Fibroblast of gingiva (primary cell): ENCODE results near the gene CARD10.

Source experiments
- DNase-seq: peaks from one replicate; pipeline ENCODE4 v3.0.0-alpha.2; 2011; ENCODE audit warnings: low read depth

The CARD10 gene

DNA sequence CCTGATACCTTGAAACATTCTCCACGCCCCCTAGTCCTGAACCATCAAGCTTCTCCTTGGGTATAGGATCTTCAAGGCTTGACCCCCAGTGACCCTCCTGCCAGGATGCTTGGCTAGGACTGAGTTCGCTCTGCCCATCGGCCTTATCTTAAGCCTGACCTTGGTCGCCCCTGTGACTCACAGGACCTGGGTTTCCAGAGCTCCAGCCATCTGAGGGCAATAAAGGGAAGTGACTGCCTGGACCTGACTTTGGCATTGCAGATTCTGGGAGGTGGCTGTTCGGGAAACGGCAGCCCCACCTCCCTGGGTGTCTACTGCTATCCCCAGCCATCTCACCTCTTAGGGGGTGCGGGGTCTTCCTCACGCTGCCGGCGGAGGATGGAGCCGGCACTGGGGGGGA is 15.4 kb downstream of the CARD10 start:
- DNase-seq = no peak

DNA sequence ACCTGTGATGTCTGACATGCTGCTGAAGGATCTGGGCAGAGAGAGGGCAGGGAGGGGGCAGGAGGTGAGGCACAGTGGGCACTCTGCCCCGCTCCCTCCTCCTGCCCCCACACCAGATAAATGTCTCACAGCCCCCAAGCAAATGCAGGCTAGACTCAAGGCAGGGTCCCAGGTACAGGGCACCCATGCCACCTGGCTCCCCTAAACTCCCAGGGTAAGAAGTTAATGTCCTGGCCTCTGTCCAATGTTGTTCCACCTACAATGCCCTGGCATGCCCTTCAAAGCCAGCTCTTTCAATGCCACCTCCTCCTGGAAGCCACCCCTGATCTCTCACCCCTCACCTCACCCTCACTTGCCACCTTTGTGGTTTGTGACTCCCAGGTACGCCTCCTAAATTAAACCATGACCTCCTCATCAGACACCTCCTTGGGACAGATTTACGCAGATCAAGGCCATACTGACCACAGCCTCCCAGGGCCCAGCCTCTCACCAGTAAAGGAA is 16.0 kb downstream of the CARD10 start:
- DNase-seq = no peak

DNA sequence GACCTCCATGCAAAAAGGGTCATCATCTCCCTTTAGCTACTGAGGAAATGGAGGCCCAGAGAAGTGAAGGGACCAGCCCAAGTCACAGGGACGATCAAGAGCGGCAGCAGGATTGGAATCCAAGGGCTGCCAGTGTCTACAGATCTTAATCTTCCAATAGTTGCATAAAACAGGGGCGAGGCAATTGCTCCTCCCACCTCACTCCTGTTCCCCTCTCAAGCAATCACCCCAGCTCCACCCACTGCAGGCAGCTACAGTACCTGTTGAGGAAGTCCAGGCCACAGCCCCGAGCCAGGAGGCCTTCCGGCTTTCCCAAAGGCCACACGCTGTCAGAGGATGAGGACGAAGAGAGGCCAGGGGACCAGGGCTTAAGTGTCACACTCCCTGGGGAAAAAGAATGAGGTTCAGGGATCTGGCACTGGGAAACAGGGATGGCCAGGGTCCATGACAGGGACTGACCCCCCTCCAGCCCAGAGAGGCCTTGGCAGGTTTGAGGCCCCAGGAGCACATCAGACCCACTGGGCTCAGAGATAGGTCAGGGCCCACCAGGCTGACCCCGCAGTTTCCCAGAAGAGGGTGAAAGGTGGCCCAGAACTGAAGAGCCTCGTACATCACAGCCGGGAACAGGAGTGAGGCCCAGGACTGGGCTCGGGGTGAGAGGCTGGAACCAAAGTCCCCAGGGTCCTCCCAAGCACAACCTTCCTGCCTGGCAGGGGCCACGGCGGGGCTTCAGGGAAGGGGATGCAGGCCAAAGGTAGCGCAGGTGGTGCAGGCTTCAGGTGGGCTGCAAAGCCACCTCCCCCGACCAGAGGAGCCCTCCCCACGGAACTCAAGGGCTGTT is 16.7 kb downstream of the CARD10 start:
- no peak for DNase-seq

DNA sequence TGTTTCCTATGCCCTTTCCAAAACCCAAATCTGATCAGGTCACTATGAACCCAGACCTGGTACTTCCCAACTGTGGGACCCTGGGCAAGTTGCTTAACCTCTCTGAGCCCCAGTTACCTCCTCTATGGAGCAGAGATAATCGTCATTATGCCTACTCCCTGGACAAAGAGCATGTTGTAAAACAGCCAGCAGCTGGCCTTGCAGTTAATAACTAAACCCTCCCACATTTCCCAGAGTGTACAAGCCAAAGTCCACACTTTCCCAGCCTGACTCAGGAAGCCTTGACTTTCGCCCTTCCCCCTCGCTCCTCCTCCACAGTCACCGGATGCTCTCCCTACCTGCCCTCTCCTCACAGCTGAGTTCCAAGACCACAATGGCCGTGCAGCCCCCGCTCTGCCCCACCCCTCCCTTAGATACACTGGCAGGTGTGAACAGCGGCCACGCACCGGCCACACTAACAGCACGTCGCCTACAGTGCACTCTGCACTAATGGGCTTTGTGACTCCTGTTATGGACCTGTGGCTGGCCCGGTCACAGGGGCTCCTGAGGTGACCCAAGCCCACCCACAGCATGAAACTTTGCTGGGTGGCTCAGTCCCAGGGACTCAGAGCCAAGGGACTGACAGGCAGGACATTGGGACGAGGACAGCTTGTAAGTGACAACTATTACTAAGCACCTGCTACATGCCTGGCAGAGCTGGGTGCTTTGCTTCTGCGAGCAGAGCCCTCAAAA is 17.4 kb downstream of the CARD10 start:
- DNase-seq = peak; percentile 38

DNA sequence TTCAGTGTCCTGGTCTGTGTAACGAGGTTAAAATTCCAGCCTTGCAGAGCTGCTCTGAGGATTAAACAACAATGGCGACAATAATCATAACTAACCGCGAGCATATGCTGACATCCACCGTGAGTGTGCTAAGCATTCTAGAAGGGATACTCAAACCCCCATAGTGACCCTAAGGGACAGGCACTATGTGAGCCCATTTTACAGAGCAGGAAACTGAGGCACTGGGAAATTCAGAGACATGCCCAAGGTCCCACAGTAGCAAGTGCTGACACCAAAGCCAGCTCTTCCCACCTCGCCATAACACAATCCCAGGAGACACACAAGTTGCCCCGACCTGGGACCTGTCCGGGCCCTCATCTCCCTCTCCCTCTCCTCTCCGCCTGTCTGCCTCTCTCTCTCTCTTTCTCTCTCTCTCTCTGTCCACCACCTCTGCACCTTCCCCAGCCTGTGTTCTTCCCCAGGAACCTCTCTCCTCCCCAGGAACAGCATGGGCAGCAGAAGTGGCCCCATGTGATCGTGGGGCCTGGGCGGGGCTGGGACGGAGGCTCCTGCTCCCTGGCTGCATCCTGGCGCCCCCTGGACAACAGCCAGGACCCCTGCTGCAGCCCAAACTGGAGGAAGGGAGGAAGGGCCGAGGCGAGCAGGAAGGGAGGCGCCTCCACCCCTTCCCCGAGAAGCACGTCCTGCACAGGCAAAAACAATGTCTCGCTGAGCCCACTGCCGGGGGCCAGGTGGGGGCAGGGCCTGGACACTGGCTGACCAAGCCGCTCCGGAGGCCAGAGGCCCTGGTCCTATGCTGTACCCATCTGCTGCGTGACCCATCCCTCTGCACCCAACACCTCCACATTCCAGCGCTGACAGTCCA is 18.2 kb downstream of the CARD10 start:
- no peak for DNase-seq

DNA sequence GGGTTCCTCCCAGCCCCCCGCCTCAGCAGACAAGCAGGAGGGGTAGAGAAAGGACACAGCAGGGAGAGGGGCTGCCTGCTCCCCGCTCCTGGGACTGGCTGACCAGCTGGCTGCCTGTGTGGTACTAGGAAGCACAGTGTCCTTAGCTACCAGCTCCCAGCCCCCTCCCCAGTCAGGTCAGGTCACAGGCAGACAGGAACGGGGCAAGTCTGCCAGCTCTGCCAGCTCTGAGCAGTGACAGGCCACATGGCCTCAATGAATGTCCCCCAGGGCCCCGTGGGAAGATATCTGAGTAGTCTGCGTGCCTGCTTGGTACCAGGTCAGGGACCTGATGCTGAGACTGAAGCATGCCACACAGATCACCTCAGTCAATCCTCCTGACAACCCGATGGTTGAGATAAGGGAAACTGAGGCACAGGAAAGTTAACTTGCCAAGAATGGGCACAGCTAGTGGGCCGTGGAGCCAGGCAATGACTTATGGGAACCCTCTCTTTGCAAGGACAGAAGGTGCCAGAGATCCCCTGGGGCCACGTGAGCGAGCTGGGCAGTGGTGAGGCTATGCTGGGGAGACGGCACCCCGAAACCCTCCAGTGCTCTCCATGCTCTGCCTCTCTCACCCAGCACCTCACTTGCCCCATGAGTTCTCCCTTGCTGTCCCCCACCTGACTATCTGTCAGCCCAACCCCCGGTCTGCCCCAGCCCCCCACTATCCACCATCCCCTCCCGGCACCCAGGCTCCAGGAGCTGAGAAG is 19.2 kb downstream of the CARD10 start:
- DNase-seq = no peak

DNA sequence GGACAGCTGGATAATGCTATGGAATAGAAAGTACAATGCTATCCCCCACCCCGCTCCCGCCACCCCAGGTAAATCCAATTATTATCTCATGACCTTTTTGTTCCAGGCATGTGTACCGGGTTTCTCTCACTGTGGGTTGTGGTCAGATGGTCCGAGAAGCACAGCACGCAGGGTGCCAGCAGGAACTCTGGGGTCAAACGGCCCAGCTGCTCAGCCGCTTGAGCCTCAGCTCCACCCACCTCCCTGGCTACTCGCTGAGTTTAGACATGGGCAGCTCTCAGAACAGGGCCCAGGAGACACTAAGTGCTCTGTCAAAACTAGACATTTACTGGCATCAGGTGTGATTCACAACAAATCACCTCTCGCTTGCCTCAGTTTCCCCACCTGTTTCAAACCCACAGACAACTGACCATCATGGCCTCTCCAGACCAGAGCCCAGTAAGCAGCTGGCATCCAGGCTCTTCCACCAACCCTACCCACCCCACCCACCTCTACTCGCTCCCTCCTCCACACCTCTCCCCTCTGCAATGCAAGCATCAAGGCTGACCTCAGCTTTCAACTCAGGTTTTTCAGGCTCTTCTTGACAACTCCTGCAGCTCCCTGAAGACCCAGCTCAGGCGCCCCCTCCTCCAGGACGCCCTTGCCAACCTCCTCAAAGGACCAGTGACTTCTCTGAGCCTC is 20.0 kb downstream of the CARD10 start:
- no peak for DNase-seq

DNA sequence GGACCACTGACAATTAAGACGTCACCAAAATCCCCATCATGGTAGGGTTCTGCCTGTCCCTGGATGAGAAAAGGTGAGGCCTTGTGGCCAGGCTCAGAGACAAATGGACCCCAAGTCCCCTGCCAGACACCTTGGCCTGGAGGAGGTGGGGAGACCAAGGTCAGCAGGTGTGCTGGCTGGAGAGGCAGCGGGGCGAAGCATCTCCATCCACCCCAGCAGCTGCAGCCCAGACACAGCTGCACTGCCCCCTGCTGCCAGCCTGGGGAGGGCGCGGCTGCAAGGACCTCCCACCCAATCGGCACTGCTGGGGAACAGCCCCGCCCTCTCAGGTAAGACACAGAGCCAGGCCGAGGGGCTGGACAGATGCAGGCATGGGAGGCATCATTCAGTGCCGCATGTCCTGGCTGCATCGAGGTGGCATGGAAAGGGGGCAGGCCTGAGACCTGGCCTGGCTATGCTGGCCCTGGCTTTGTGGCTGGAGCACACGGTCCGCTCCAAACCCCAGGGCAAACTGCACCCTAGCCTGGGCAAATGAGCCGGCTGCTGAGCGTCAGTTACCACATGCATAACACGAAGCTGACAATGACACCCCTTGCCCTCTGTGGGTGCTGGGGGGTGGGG is 20.8 kb downstream of the CARD10 start:
- DNase-seq = no peak

DNA sequence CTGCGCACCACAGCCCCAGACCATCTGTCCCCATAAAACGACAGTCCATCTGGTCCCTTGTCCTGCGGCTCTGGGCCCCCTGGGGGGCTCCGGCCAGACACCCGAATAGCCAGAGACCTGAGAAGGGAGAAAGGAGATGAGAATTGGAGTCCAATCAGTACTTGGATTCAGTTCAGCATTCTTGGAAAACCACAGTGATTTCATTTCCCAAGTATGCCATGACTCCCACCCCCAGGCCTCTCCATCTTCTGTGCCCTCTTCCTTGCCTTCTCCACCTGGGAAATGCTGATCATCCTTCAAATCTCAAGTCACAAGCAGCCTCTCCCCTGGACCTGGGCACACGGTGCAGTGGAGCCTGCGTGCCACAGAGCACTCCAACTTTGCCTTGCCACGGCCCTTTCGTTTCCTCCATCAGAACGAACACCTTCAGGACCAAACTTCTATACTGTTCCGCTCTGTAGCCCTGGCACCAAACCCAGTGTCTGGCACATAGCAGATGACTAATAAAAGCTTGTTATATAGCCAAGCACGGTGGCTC is 22.1 kb downstream of the CARD10 start:
- DNase-seq = peak; percentile 62

DNA sequence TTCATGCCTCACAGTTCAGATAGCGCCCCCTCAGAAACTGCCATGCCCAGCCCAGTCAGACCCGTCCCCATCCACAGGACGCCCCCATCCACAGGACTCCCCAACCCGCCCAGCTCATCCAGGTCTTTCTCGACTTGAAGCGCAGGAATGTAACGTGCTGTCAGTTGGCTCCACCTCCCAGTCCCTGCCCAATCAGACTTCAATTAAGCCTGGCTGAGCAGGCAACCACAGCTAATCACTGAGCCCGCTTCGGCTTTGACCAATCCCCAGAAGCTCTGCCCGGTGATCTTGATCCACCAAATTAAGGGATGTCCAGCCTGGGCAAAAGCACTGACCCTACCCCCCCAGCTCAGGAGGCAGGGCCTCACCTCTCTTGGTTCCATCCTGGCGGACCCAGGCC is 22.6 kb downstream of the CARD10 start:
- no peak for DNase-seq

DNA sequence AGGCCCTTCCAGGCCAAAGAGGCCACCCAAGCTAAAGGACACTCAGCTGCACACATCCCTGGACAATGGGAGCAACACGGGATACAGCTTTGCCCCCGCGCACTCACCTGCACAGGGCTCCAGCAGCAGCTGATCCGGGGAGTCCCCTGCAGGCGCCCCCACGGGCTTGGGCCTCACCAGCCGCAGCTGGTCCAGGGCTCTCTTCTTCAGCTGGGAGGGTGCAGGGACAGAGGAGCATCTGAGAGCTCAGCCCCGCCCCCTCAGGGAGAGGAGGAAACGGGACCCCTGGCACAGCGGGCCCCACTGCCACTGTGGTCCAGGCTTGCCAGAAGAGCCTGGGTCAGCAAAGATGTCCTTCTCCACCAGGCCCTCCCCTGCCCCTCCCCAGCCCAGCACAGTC is 25.2 kb downstream of the CARD10 start:
- no peak for DNase-seq

DNA sequence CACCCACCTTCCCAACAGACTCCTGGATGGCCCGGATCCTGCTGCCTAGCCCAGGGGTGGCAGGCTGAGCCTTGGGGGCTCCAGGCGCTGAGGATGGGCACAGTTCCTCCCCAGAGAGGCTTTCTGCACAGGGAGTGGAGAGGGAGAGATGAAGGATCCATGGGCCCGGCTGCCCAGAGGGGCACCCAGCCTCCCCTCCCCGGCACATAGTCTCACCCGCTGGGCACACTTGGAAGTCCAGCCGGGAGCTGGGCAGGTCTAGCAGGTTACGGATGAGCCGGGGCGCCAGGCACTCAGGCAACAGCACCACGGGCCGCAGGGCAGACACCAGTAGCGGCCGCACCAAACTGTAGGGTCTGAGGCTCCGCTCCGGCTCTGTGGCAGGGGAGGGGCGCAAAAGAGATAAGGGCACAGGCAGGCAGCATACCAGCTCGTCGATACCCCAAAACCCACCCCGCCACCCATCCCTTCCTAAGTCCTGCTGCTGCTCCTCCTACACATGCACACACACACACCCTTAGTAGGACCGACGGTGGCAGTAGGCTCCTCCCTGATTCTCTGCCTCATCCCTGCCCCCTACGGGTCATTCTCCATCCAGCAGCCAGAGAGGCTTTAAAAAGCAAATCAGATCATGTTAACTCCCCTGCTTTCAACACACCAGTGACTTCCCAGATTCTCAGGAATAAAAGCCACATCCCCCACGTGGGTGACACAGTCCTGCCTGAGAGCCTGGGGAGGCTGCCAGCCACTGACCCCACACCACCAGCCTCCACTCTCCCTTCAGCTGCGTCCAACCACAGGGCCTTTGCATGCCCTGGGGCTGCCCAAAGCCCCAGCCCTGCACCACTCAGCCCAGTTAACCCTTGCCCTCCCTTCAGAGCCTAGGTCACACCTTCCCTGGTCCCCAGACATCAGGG is 26.5 kb downstream of the CARD10 start:
- DNase-seq = peak; percentile 78

DNA sequence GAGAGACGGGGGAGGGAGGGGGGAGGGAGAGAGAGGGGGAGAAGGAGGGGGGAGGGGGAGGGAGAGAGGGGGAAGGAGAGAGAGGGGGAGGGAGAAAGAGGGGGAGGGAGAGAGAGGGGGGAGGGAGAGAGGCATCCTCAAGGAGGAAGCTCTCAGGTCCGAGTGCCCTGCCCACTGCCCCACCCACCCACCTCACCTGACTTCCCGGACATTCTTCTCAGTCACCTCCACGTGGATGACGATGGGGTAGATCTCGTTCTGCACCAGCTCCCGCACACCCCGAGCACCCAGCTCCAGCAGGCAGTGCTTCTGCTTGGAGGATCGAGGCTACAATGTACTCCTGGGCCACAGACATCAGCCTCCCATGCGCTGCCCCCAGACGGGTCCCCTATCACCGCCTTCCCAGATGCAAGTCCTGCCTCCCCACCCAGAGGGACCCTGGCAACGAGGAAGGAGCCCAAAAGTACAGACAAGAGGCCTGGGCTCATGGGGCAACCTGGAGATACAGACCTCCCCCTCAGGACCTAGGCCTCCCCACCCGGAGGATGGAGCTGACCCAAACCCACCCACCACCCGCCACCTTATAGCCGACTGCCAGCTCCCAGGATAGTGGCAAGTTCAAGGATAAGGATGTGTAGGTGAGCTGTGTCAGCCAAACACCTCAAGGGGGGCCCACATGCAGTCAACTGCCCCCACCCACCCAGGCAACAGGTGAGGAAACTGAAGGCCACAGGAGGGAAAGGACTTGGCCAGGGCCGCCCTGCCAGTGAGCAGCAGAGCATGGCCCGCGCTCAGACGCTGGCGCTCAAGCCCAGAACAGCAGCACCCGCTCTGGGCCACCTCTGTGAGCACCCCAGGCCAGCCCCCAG is 27.4 kb downstream of the CARD10 start:
- DNase-seq = no peak

DNA sequence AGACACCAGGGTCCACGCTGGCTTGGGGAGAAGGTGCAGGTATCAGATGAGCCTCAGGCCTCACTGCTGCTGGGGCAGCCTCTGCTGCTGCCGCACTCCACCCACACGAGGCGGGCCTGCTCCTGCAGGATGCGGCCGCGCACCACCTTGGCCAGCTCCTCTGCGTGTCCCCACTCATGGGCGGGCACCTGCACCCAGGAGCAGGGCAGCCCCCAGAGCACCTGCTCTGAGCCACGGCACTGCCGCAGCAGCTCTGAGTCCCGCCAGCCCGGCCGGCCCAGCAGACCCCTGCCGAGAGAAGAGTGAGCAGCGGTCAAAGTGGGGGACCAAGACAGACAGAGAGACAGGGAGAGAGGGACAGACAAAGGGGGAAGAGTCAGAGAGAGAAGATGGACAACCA is 28.1 kb downstream of the CARD10 start:
- DNase-seq = no peak

DNA sequence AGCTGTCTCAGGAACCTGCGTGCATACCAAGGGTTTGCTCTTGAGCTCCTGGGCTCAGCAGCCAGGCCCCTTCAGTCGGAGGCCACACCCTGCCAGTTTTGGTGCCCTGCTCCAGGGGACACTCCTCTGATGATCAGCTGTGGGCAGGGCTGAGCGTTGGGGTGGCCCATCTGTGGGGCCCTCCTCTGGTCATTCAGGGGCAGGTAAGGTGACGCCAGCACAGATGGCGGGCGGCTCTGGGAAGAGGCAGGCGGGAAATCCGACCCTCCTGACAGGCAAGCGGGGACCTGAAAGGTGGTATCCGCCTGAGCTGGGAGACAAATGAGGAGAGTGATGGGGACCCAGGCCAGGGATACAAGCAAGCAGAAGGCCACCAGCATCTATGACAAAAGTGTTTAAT is 29.2 kb downstream of the CARD10 start:
- no peak for DNase-seq

DNA sequence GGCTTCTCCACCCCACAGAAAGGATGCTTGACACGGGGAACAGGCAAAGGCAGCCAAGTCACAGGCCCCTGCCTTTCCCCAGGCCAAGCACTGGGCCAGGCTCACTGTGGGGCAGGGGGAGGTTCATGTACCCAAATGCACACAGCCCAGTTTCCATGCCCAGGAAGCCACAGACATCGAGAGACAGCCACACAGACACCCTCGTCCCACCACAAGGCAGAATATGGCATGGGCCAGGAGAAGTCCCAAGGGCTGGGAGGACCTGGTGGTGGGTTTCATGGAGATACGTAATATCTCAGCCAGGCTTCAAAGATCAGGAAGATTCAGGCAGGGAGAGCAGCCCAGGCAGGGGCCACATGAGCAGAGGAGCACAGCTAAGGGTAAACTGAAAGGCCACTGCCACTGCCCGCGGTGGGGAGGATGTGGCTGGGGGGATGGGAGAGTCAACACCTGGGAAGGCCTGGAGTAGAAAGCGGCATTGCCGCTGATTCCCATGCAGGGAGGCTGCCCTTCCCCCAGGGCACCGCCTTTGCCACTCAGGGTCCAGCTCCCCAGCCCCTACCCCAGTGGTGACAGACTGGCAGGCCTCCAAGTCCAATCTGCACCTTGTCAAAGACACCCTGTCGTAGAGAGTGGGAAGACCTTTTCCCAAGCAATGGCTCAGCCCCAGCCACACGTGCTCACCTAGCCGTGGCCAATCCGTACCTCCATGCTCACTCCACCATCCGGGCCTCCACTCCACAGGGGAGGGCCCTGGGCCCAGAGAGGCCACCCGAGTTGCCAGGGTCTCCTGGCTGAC is 30.7 kb downstream of the CARD10 start:
- no peak for DNase-seq

DNA sequence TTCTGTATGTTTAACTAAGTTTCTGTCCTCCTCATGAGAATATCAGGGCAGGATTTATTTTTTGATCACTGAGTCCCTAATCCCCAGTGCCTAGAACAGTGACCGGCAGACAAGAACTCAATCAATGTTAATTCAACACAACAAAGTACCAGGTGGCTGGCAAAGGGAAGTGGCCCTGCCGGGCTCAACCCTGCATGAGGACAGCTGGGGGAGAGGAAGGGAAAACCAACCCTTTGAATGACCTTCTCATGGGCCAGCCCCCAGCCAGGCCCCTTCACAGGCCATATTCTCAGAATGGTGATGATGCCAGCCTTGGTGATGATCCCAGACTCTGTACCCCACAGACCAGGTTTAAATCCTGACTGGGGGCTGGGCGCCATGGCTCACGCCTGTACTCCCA is 31.6 kb downstream of the CARD10 start:
- no peak for DNase-seq
